ENCODE results near the gene DTD1.

- no peak for TF ChIP-seq POLR2A (IDR thresholded peaks at IDR 0.05)
- TF ChIP-seq CTCF (IDR thresholded peaks at IDR 0.05), result no peak
These were observed 81.6 kb downstream of the DTD1 start for GRCh38 chr20:18669241-18670019.
